ENCODE data around the gene ACVRL1. TPM values are rescaled to one million over a fixed set of nuclear protein-coding genes. Genes with fewer than 3 reads are reported as not detected.
A peak's percentile ranks its signal among the peaks of the same experiment; 100 is the strongest.

ACVRL1 gene
- total and polyA plus RNA-seq, 5 experiments from 2014 or later, result not detected

- no peak overlapping the region for H3K4me3 Mint-ChIP-seq
- no peak for ATAC-seq
- H3K27me3 Mint-ChIP-seq, result no peaks in the 10 kb centered on the region
- H3K9me3 Mint-ChIP-seq, result no peaks in the 10 kb centered on the region
- peak overlapping the region in 7 of 10 donors; percentile 7 to 79 (median 25) for H3K27ac Mint-ChIP-seq
- peaks cover 39 to 64% (median 59%) of the 10 kb centered on the region in 4 donors for H3K4me1 Mint-ChIP-seq
- DNase-seq, result no peak
- H3K36me3 Mint-ChIP-seq, result peaks cover 0 to 19% (median 2%) of the 10 kb centered on the region in 3 donors
- POLR2A ChIA-PET, result no interaction called here
Measured at GRCh38 chr12:51959211-51959610, 51.9 kb downstream of the ACVRL1 start.

GRCh38 chr12:51959921-51960320 is 52.6 kb downstream of the ACVRL1 start:
- ATAC-seq (no peak), DNase-seq (no peak)
- POLR2A ChIA-PET, result interaction anchor here (0.9 kb wide), 1 partner anchor 82 kb away, joined by 4 read pairs; no protein-coding TSS in a partner anchor
- Mint-ChIP-seq H3K27me3 (no peaks in the 10 kb centered on the region), H3K9me3 (no peaks in the 10 kb centered on the region), H3K4me1 (peaks cover 34 to 57% (median 52%) of the 10 kb centered on the region in 4 donors), H3K36me3 (peaks cover 0 to 24% (median 2%) of the 10 kb centered on the region in 3 donors), H3K4me3 (no peak overlapping the region), H3K27ac (peak overlapping the region in 6 of 10 donors; percentile 7 to 79 (median 30))

- ATAC-seq, result no peak
- POLR2A ChIA-PET, result interaction anchor here (0.9 kb wide), 1 partner anchor 81 kb away, joined by 4 read pairs; no protein-coding TSS in a partner anchor
- Mint-ChIP-seq H3K27ac (peak overlapping the region in 7 of 10 donors; percentile 0 to 80 (median 36)), H3K4me3 (peak overlapping the region in 1 of 10 donors; percentile 18), H3K27me3 (no peaks in the 10 kb centered on the region), H3K36me3 (peaks cover 0 to 24% (median 2%) of the 10 kb centered on the region in 3 donors), H3K9me3 (no peaks in the 10 kb centered on the region), H3K4me1 (peaks cover 34 to 52% (median 48%) of the 10 kb centered on the region in 4 donors)
- DNase-seq, result no peak
Measured at GRCh38 chr12:51960488-51960887, 53.2 kb downstream of the ACVRL1 start.

GRCh38 chr12:51960890-51961289 is 53.6 kb downstream of the ACVRL1 start:
- H3K4me1 Mint-ChIP-seq, result peaks cover 35 to 52% (median 45%) of the 10 kb centered on the region in 4 donors
- no peaks in the 10 kb centered on the region for H3K9me3 Mint-ChIP-seq
- DNase-seq, result no peak
- peak overlapping the region in 7 of 10 donors; percentile 0 to 80 (median 39) for H3K27ac Mint-ChIP-seq
- ATAC-seq, result no peak
- POLR2A ChIA-PET, result no interaction called here
- no peaks in the 10 kb centered on the region for H3K27me3 Mint-ChIP-seq
- peaks cover 0 to 24% (median 2%) of the 10 kb centered on the region in 3 donors for H3K36me3 Mint-ChIP-seq
- peak overlapping the region in 1 of 10 donors; percentile 18 for H3K4me3 Mint-ChIP-seq

- no peaks in the 10 kb centered on the region for H3K9me3 Mint-ChIP-seq
- H3K4me3 Mint-ChIP-seq, result peak overlapping the region in 5 of 10 donors; percentile 11 to 40 (median 18)
- ATAC-seq (peak; percentile 78 to 80), DNase-seq (no peak)
- H3K27me3 Mint-ChIP-seq, result no peaks in the 10 kb centered on the region
- H3K27ac Mint-ChIP-seq, result peak overlapping the region in 6 of 10 donors; percentile 4 to 76 (median 70)
- peaks cover 33 to 51% (median 42%) of the 10 kb centered on the region in 4 donors for H3K4me1 Mint-ChIP-seq
- peaks cover 0 to 24% (median 2%) of the 10 kb centered on the region in 3 donors for H3K36me3 Mint-ChIP-seq
- POLR2A ChIA-PET, result interaction anchor here (0.8 to 1.2 kb wide), 2 partner anchors 11 to 467 kb away, joined by 3 to 7 read pairs; partner anchors contain the start of gene ACVR1B
Measured at GRCh38 chr12:51961834-51962233, 54.5 kb downstream of the ACVRL1 start.

GRCh38 chr12:51962737-51963136 is 55.4 kb downstream of the ACVRL1 start:
- POLR2A ChIA-PET, result interaction anchor here (1.2 kb wide), 1 partner anchor 12 kb away, joined by 7 read pairs; the partner anchor contains the start of gene ACVR1B
- Mint-ChIP-seq H3K27ac (peak overlapping the region in 1 of 10 donors; percentile 20), H3K36me3 (peaks cover 0 to 24% (median 2%) of the 10 kb centered on the region in 3 donors), H3K4me1 (peaks cover 33 to 49% (median 41%) of the 10 kb centered on the region in 4 donors), H3K27me3 (no peaks in the 10 kb centered on the region), H3K4me3 (peak overlapping the region in 1 of 10 donors; percentile 33), H3K9me3 (no peaks in the 10 kb centered on the region)
- DNase-seq (no peak), ATAC-seq (no peak)

GRCh38 chr12:51963477-51963876 is 56.2 kb downstream of the ACVRL1 start:
- Mint-ChIP-seq H3K36me3 (peaks cover 0 to 24% (median 2%) of the 10 kb centered on the region in 3 donors), H3K4me1 (peaks cover 33 to 45% (median 39%) of the 10 kb centered on the region in 4 donors), H3K27me3 (no peaks in the 10 kb centered on the region), H3K27ac (no peak overlapping the region), H3K4me3 (no peak overlapping the region), H3K9me3 (no peaks in the 10 kb centered on the region)
- POLR2A ChIA-PET, result no interaction called here
- ATAC-seq (no peak), DNase-seq (no peak)

- ATAC-seq (no peak), DNase-seq (no peak)
- Mint-ChIP-seq H3K4me3 (peak overlapping the region in 4 of 10 donors; percentile 7 to 58 (median 17)), H3K27ac (peak overlapping the region in 4 of 10 donors; percentile 30 to 83 (median 64)), H3K9me3 (no peaks in the 10 kb centered on the region), H3K4me1 (peaks cover 40 to 59% (median 53%) of the 10 kb centered on the region in 4 donors), H3K27me3 (no peaks in the 10 kb centered on the region), H3K36me3 (peaks cover 0 to 1% (median 0%) of the 10 kb centered on the region in 3 donors)
- POLR2A ChIA-PET, result no interaction called here
Measured at GRCh38 chr12:51969643-51970042, 62.3 kb downstream of the ACVRL1 start.

GRCh38 chr12:51970904-51971646 is 63.8 kb downstream of the ACVRL1 start:
- peak; percentile 68 to 72 for ATAC-seq
- DNase-seq, result peak in 5 of 10 donors; percentile 11 to 43 (median 33)
- H3K36me3 Mint-ChIP-seq, result peaks cover 0 to 8% (median 7%) of the 10 kb centered on the region in 3 donors
- peak overlapping the region; percentile 27 to 88 (median 74) for H3K27ac Mint-ChIP-seq
- peaks cover 47 to 69% (median 64%) of the 10 kb centered on the region in 4 donors for H3K4me1 Mint-ChIP-seq
- no peaks in the 10 kb centered on the region for H3K27me3 Mint-ChIP-seq
- POLR2A ChIA-PET, result interaction anchor here (0.6 kb wide), 1 partner anchor 1031 kb away, joined by 3 read pairs; no protein-coding TSS in a partner anchor
- H3K9me3 Mint-ChIP-seq, result no peaks in the 10 kb centered on the region
- peak overlapping the region; percentile 4 to 80 (median 62) for H3K4me3 Mint-ChIP-seq

GRCh38 chr12:51971679-51972421 is 64.5 kb downstream of the ACVRL1 start:
- no peaks in the 10 kb centered on the region for H3K27me3 Mint-ChIP-seq
- H3K27ac Mint-ChIP-seq, result peak overlapping the region in 9 of 10 donors; percentile 27 to 88 (median 76)
- H3K4me1 Mint-ChIP-seq, result peaks cover 53 to 77% (median 68%) of the 10 kb centered on the region in 4 donors
- H3K4me3 Mint-ChIP-seq, result peak overlapping the region in 9 of 10 donors; percentile 9 to 80 (median 65)
- ATAC-seq (no peak), DNase-seq (no peak)
- no peaks in the 10 kb centered on the region for H3K9me3 Mint-ChIP-seq
- POLR2A ChIA-PET, result interaction anchor here (1.0 kb wide), 1 partner anchor 17 kb away, joined by 3 read pairs; no protein-coding TSS in a partner anchor
- H3K36me3 Mint-ChIP-seq, result peaks cover 0 to 15% (median 13%) of the 10 kb centered on the region in 3 donors

- DNase-seq (no peak), ATAC-seq (peak in 1 of 2 donors; percentile 15)
- no peaks in the 10 kb centered on the region for H3K27me3 Mint-ChIP-seq
- peaks cover 0 to 19% (median 13%) of the 10 kb centered on the region in 3 donors for H3K36me3 Mint-ChIP-seq
- H3K9me3 Mint-ChIP-seq, result no peaks in the 10 kb centered on the region
- H3K27ac Mint-ChIP-seq, result peak overlapping the region in 9 of 10 donors; percentile 61 to 90 (median 81)
- peak overlapping the region; percentile 40 to 75 (median 64) for H3K4me3 Mint-ChIP-seq
- peaks cover 53 to 78% (median 69%) of the 10 kb centered on the region in 4 donors for H3K4me1 Mint-ChIP-seq
- POLR2A ChIA-PET, result interaction anchor here (1.0 kb wide), 1 partner anchor 18 kb away, joined by 3 read pairs; no protein-coding TSS in a partner anchor
Measured at GRCh38 chr12:51972422-51972812, 65.1 kb downstream of the ACVRL1 start.

- Mint-ChIP-seq H3K36me3 (peaks cover 0 to 23% (median 13%) of the 10 kb centered on the region in 3 donors), H3K27ac (peak overlapping the region in 9 of 10 donors; percentile 61 to 90 (median 81)), H3K4me1 (peaks cover 53 to 78% (median 69%) of the 10 kb centered on the region in 4 donors), H3K27me3 (no peaks in the 10 kb centered on the region), H3K9me3 (no peaks in the 10 kb centered on the region), H3K4me3 (peak overlapping the region; percentile 40 to 75 (median 64))
- DNase-seq, result peak in 4 of 10 donors; percentile 10 to 32 (median 25)
- peak; percentile 71 to 75 for ATAC-seq
- POLR2A ChIA-PET, result no interaction called here
Measured at GRCh38 chr12:51972849-51973273, 65.6 kb downstream of the ACVRL1 start.
